Epithelial cell of esophagus (primary cell): ENCODE results near the gene RFX5.
A peak's percentile ranks its signal among the peaks of the same experiment; 100 is the strongest.
"Not testable (repeated sequence)": the region's sequence is repeated elsewhere in the genome, so short reads cannot be mapped to it uniquely, and the experiment has no call there.

Experiments used
- DNase-seq: peaks from one replicate; pipeline ENCODE4 v3.0.0; 2010; ENCODE audit warnings: low read depth
- H3K4me3 ChIP-seq: 2 replicates; pipeline ENCODE4 v1.5.1; 2011; ENCODE audit warnings: mild to moderate bottlenecking, low read length, control low read depth
- TF ChIP-seq, protein P1 (sequence below): IDR thresholded peaks from 2 replicates; pipeline ENCODE4 v1.5.1; 2011; ENCODE audit warnings: low read depth, mild to moderate bottlenecking, low read length, control low read depth, inconsistent platforms; ENCODE audit not compliant: insufficient read depth; ENCODE audit errors: missing control alignments

Gene RFX5

DNA sequence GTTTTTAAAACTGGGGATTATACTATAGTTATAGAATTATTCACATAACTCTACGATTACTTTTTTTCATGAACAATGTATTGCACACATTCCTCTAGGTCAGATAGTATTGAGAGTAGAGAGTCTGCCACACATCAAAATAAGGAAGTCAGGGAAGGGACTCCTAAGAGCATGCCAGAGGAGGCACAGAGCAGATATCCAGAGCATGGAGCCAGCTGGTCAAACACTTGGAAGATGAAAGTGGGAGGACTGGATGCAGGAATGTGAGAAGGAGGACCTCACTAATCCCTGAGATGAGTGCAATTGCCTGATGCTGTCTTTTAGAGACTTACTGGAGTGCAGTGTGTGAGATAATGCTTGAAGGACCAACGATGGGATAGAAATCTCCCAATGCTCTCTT lies 9.6 kb upstream of the RFX5 start:
- no peak for DNase-seq

GRCh38 chr1:151352021-151352718 lies 5.1 kb upstream of the RFX5 start:
- TF ChIP-seq, protein P1, sequence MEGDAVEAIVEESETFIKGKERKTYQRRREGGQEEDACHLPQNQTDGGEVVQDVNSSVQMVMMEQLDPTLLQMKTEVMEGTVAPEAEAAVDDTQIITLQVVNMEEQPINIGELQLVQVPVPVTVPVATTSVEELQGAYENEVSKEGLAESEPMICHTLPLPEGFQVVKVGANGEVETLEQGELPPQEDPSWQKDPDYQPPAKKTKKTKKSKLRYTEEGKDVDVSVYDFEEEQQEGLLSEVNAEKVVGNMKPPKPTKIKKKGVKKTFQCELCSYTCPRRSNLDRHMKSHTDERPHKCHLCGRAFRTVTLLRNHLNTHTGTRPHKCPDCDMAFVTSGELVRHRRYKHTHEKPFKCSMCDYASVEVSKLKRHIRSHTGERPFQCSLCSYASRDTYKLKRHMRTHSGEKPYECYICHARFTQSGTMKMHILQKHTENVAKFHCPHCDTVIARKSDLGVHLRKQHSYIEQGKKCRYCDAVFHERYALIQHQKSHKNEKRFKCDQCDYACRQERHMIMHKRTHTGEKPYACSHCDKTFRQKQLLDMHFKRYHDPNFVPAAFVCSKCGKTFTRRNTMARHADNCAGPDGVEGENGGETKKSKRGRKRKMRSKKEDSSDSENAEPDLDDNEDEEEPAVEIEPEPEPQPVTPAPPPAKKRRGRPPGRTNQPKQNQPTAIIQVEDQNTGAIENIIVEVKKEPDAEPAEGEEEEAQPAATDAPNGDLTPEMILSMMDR = no peak
- peak; percentile 24 for DNase-seq

More for the DNA sequence above, 9.6 kb upstream of the RFX5 start:
- TF ChIP-seq, protein P1 = no peak
- H3K4me3 ChIP-seq = no peak overlapping the region

GRCh38 chr1:151350323-151350722 lies 3.3 kb upstream of the RFX5 start:
- H3K4me3 ChIP-seq, DNase-seq: not testable (repeated sequence)

More at GRCh38 chr1:151352021-151352718, 5.1 kb upstream of the RFX5 start:
- H3K4me3 ChIP-seq = no peak overlapping the region

- TF ChIP-seq, protein P1 = no peak
- no peak for DNase-seq
- peak overlapping the region; percentile 95 for H3K4me3 ChIP-seq
These were observed 633 bp upstream of the RFX5 start for GRCh38 chr1:151347523-151348246.

DNA sequence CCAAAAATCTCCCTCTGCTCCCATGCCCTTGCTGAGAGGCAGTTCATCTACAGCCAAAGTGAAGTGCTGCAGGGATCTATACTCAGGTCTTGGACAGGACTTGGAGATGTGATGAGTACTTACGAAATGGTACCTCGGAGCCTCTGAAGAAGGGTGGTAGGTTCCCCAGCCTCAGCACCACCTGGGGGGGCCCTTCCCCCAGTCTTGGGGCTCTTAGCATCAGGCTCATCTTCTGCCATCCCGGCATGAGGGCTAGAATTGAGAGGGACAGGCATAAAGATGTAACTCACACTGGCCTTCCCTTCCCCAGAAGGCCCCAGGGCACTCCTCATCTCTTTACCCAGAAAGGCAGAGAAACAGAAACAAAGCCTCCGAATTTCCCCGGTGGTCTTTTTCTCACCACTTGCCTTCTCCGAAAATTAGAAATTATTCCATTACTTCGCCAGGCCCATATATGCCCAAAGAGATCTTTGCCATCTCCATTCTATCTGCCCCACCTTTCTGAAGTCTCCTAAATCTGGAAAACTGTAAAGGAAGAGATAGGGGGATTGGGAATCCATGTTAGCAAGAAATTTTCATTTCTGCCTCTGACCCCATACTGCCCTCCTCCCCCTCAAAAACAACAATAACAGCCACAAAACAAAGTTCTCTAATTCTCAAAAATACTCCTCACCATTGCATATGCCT lies 827 bp downstream of the RFX5 start:
- TF ChIP-seq, protein P1 = no peak
- no peak for DNase-seq
- H3K4me3 ChIP-seq = peak overlapping the region; percentile 95

DNA sequence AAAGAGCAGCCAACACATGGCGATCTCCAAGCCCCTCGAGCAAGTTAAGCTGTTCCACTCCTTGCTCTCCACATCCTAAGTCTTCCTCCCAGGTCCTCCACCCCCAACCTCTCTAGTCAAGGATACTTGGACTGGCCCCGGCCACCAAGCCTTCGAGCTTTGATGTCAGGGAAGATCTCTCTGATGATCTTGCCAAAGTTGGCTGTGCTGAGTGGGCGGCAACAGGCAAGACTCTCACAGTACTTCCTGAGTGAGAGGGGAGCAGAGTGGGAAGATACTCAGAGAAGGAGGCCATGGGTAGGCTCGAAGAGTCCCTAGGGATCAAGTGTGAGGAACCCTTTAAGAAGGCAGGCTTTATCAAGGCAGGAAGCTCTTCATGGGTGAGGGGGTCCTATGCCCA lies 2.8 kb downstream of the RFX5 start:
- TF ChIP-seq, protein P1 = no peak
- no peak for DNase-seq
- no peak overlapping the region for H3K4me3 ChIP-seq

DNA sequence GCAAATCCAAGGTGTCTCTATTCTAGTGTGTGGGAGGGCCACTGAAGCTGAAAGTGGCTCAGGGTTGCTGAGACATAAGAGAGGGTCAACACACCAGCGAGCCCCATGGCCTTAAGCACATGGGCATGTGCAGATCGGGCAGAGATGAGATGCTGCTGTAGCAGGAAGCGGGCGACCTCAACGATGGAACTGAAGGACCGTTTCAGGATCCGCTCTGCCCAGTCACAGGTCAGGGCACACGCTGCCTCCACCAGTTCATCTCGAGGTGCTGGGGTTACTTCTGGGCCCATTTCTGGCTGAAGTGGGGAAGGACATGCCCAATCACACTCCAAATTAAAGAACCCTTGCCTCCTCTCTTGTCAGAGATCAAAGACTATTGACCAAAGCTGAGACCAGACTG lies 3.5 kb downstream of the RFX5 start:
- TF ChIP-seq, protein P1 = no peak
- no peak overlapping the region for H3K4me3 ChIP-seq
- no peak for DNase-seq
